Adrenal gland (tissue), 12 donors: ENCODE data around the gene OR10G3. TPM values are rescaled to one million over a fixed set of nuclear protein-coding genes. Genes with fewer than 3 reads are reported as not detected.

Experiments used
- DNase-seq, 7 donors: peaks; one replicate each; pipeline ENCODE4 v3.0.0-alpha.2; 2019 to 2020
- H3K27ac ChIP-seq, 5 donors: fragments of 200-600 bp; sonication (generic) in 4 of 5; 1 replicate in 3 of 5; 2 replicates in 2 of 5; pipeline versions ENCODE4 v1.5.1 to v1.8.0; 2016 to 2020; ENCODE audit warnings: mild to moderate bottlenecking in 1 of 5
- H3K27me3 ChIP-seq: fragments of 200-600 bp; 2 replicates; pipeline ENCODE4 v1.8.0; 2021
- H3K36me3 ChIP-seq, 2 donors: fragments of 200-600 bp; replicated peaks in 1 of 2; 1 replicate in 1 of 2; 2 replicates in 1 of 2; pipeline versions ENCODE4 v1.5.1 to v1.8.0; 2018 to 2022
- H3K4me1 ChIP-seq, 2 donors: fragments of 200-600 bp; replicated peaks in 1 of 2; 1 replicate in 1 of 2; 2 replicates in 1 of 2; pipeline versions ENCODE4 v1.5.1 to v1.8.0; 2018 to 2021
- H3K4me3 ChIP-seq, 4 donors: fragments of 200-600 bp; sonication (generic) in 3 of 4; one replicate each; pipeline ENCODE4 v1.5.1; 2016 to 2018
- H3K9me3 ChIP-seq, 3 donors: fragments of 200-600 bp; sonication (generic) in 1 of 3; replicated peaks in 1 of 3; 1 replicate in 2 of 3; 2 replicates in 1 of 3; pipeline versions ENCODE4 v1.5.1 to v1.8.0; 2016 to 2021
- CTCF ChIP-seq, 6 experiments: fragments of 450-650 bp in 4 of 6; fragments of 200-600 bp in 2 of 6; sonication (generic) in 1 of 6; IDR thresholded peaks; 1 replicate in 5 of 6; 2 replicates in 1 of 6; pipeline versions ENCODE4 v1.5.1 to v1.8.0; 2016 to 2021; ENCODE audit warnings: antibody characterized with exemption in 6 of 6, mild to moderate bottlenecking in 2 of 6, moderate library complexity in 1 of 6
- POLR2A ChIP-seq, 2 donors: fragments of 450-650 bp; IDR thresholded peaks; one replicate each; pipeline ENCODE4 v1.6.1; 2017; ENCODE audit warnings: antibody characterized with exemption in 2 of 2, mild to moderate bottlenecking in 2 of 2, moderate library complexity in 1 of 2
- WGBS, 4 donors: extraction: QIAGEN DNeasy Blood & Tissue Kit in 2 of 4; methylation state at CpG; one replicate each; pipeline versions ENCODE4 v1.1.5 to v1.1.7; 2013 to 2017; 5-methylcytosine and 5-hydroxymethylcytosine counted together
- intact Hi-C, 2 donors: fragments of 100-400 bp; cut with DNase I; formaldehyde crosslinking; loops; one replicate each; pipeline versions ENCODE4 v1.14.1 to v1.15.0; 2022 to 2023
- polyA plus RNA-seq, 3 donors: library from polyadenylated mRNA; stranded (reverse); fragments of 200-250 nt in 2 of 3; fragments of 350-450 nt in 1 of 3; fragmentation: Illumina TruSeq in 1 of 3; extraction: RNeasy Lipid Tissue Mini Kit (QIAGEN cat#74804) in 1 of 3; gene quantifications; one replicate each; pipeline ENCODE4 v1.2.3, GENCODE V29; 2013 to 2014
- total RNA-seq, 9 donors: library from RNA; depleted of rRNA in 4 of 9; stranded (reverse); fragments of >200 nt in 4 of 9; fragments of 120-200 nt in 1 of 9; fragmentation: NEBNext Ultra II Directional in 1 of 9; extraction: Animal tissue kit (Norgen Biotek cat#: 25700) in 1 of 9; gene quantifications; one replicate each; pipeline versions ENCODE4 v1.1.0 to v1.2.4, GENCODE V29; 2013 to 2023
- donor health status: healthy with polysubstance abuse.
- donor health status: Bipolar disorder and iron deficiency.
- donor health status: DM: yes; HTN: yes; CAD: no.
- donor health status: DM: no; HTN: no; CAD: no.
- donor health status: DM: no; HTN: no; CAD: no.
- donor health status: DM: yes; HTN: yes; CAD: no.

The OR10G3 gene
- total and polyA plus RNA-seq, 12 donors = not detected

GRCh38 chr14:21518725-21519124 is 61.2 kb downstream of the OR10G3 start:
- no peak for DNase-seq
- no peaks in the 10 kb centered on the region for H3K36me3 ChIP-seq
- TF ChIP-seq POLR2A (IDR thresholded peaks at IDR 0.05) (no peak), CTCF (IDR thresholded peaks at IDR 0.05) (no peak)
- no peaks in the 10 kb centered on the region for H3K4me1 ChIP-seq
- WGBS, 4 donors = 70 to 81% (median 78%) methylated on average over 2 of the region's 2 CpGs
- intact Hi-C loops = no loop called here
- H3K27ac ChIP-seq = no peak overlapping the region
- no peaks in the 10 kb centered on the region for H3K9me3 ChIP-seq
- H3K4me3 ChIP-seq = no peak overlapping the region
- no peaks in the 10 kb centered on the region for H3K27me3 ChIP-seq

Other genes starting within 250 kb of the OR10G3 start
- 10 to 100 TPM; 39.2 to 76.4 (median 48.5) TPM for gene SUPT16H, start 196.1 kb downstream of the OR10G3 start, total RNA-seq
- 10 to 100 TPM; 45.8 to 69.8 (median 50.4) TPM for gene SUPT16H, start 196.1 kb downstream of the OR10G3 start, polyA plus RNA-seq
- 10 to 100 TPM; 48.6 to 71.8 (median 59.6) TPM for gene CHD8, start 124.0 kb downstream of the OR10G3 start, total RNA-seq
- gene CHD8, start 124.0 kb downstream of the OR10G3 start, polyA plus RNA-seq = 10 to 100 TPM; 43.0 to 53.1 (median 51.6) TPM
- 10 to 100 TPM; 16.8 to 50.6 (median 30.1) TPM for gene RAB2B, start 103.1 kb downstream of the OR10G3 start, total RNA-seq
- 10 to 100 TPM; 14.0 to 49.1 (median 23.9) TPM for gene RAB2B, start 103.1 kb downstream of the OR10G3 start, polyA plus RNA-seq
- 10 to 100 TPM; 31.5 to 91.5 (median 49.9) TPM for gene TOX4, start 102.9 kb downstream of the OR10G3 start, total RNA-seq
- 10 to 100 TPM; 15.5 to 74.8 (median 21.6) TPM for gene TOX4, start 102.9 kb downstream of the OR10G3 start, polyA plus RNA-seq
- 10 to 100 TPM; 30.2 to 81.6 (median 45.6) TPM for gene METTL3, start 68.7 kb downstream of the OR10G3 start, total RNA-seq
- gene METTL3, start 68.7 kb downstream of the OR10G3 start, polyA plus RNA-seq = 10 to 100 TPM; 34.4 to 75.5 (median 55.5) TPM
- 10 to 100 TPM in 4 of 9 donors, 1 to 10 TPM in 5; 5.3 to 20.6 (median 9.4) TPM for gene SALL2, start 53.7 kb downstream of the OR10G3 start, total RNA-seq
- 1 to 10 TPM; 3.2 to 6.9 (median 6.4) TPM for gene SALL2, start 53.7 kb downstream of the OR10G3 start, polyA plus RNA-seq
- gene OR10G2, start 54.9 kb upstream of the OR10G3 start, total RNA-seq = not detected
- gene OR10G2, start 54.9 kb upstream of the OR10G3 start, polyA plus RNA-seq = not detected
- not detected for gene OR4E2, start 73.8 kb upstream of the OR10G3 start, total RNA-seq
- gene OR4E2, start 73.8 kb upstream of the OR10G3 start, polyA plus RNA-seq = not detected
- gene OR4E1, start 93.7 kb upstream of the OR10G3 start, total RNA-seq = not detected
- gene OR4E1, start 93.7 kb upstream of the OR10G3 start, polyA plus RNA-seq = not detected